ENCODE results near the gene SHMT2. TPM values are rescaled to one million over a fixed set of nuclear protein-coding genes. Genes with fewer than 3 reads are reported as not detected.

SHMT2 gene
- total RNA-seq, 1 donor from 2014 or later, result 197 TPM

DNA sequence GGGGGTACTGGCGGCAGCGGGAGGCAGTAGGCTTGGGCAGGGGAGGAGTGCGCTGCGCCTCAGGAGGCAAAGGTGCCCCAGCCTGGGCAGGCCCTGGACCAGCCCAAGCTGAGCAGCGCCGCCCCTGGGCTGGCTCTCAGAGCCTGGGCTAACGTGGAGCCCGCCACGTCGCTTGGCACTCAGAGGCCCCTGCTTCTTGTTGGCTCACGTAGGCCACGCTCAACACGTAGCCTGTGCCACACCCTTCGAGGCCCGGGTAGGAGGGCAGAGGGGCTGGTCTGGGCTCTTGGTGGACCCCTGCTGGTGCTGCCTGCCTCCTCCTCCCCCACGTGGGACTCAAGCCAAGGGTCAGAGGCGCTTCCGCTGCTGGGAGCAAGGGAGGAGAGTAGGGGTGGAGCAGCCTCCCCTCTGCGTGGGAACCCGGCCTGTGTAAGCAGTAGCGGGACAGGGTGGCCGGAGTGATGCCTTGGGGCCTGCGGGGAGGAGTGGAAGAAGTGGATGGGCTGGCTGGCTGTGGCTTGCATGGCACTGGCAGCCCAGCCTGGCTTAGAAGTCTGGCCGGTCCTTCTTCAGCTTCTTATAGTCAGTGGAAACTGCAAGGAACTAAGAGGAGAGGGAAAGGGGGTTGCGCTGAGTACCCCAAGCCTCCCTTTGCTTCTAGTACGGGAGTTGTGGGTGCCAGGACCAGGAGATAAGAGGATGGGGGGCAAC, 5.7 kb downstream of the SHMT2 start:
- TF ChIP-seq EZH2 (IDR thresholded peaks at IDR 0.05; ENCODE audit: insufficient read depth, low read length), result no peak
- TF ChIP-seq, protein P1, sequence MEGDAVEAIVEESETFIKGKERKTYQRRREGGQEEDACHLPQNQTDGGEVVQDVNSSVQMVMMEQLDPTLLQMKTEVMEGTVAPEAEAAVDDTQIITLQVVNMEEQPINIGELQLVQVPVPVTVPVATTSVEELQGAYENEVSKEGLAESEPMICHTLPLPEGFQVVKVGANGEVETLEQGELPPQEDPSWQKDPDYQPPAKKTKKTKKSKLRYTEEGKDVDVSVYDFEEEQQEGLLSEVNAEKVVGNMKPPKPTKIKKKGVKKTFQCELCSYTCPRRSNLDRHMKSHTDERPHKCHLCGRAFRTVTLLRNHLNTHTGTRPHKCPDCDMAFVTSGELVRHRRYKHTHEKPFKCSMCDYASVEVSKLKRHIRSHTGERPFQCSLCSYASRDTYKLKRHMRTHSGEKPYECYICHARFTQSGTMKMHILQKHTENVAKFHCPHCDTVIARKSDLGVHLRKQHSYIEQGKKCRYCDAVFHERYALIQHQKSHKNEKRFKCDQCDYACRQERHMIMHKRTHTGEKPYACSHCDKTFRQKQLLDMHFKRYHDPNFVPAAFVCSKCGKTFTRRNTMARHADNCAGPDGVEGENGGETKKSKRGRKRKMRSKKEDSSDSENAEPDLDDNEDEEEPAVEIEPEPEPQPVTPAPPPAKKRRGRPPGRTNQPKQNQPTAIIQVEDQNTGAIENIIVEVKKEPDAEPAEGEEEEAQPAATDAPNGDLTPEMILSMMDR (IDR thresholded peaks at IDR 0.05; ENCODE audit: insufficient read depth, low read depth, low read length), result no peak
- Histone ChIP-seq H3K79me2 (ENCODE audit: insufficient read depth, low read length) (peaks cover 31% of the 10 kb centered on the region), H3K4me2 (ENCODE audit: low read length) (peak overlapping the region; percentile 43), H3K4me3 (ENCODE audit: insufficient read depth, low read depth, low read length) (no peak overlapping the region), H3K27ac (ENCODE audit: low read depth, low read length) (no peak overlapping the region), H3K9ac (ENCODE audit: low read length) (no peak overlapping the region), H3K36me3 (ENCODE audit: insufficient read depth, low read length) (peaks cover 23% of the 10 kb centered on the region), H4K20me1 (ENCODE audit: insufficient read depth, low read length) (peaks cover 67% of the 10 kb centered on the region), H3K9me3 (ENCODE audit: insufficient read depth, low read depth, low read length) (no peaks in the 10 kb centered on the region), H3K4me1 (ENCODE audit: insufficient read depth, low read length) (peaks cover 33% of the 10 kb centered on the region), H2AFZ (ENCODE audit: low read depth, low read length) (no peak overlapping the region), H3K27me3 (ENCODE audit: insufficient read depth, low read length) (peaks cover 11% of the 10 kb centered on the region)
- H3K27ac Mint-ChIP-seq (ENCODE audit: unreplicated experiment), result peak overlapping the region; percentile 34
- peaks cover 47% of the 10 kb centered on the region for H3K4me1 Mint-ChIP-seq (ENCODE audit: low read depth, unreplicated experiment)
- H3K4me3 Mint-ChIP-seq (ENCODE audit: unreplicated experiment), result no peak overlapping the region
- H3K9me3 Mint-ChIP-seq (ENCODE audit: unreplicated experiment), result no peaks in the 10 kb centered on the region
- H3K36me3 Mint-ChIP-seq (ENCODE audit: low read depth, unreplicated experiment), result peaks cover 38% of the 10 kb centered on the region
- FAIRE-seq (no peak), DNase-seq (ENCODE audit: low read depth) (no peak)
- H3K27me3 Mint-ChIP-seq (ENCODE audit: low read depth, unreplicated experiment), result peaks cover 6% of the 10 kb centered on the region

DNA sequence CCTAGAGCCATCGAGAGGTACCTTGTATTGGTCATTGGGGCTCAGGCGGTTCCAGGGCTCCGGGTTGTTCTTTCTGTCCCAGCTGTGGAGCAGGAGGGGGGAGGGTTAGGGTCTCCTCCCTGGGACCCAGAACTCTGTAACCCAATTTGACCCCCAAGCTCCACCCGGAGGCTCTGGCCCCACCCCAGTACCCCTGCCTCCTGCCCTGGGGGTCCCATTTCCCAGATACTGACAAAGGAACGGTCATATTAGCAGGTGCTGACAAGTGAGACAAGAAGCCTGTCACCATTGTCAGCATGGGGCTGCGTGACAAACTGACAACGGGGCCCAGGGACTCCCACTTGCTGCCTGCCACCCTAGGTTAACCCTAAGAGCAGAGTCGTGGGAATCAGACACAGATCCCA, 6.2 kb downstream of the SHMT2 start:
- peak overlapping the region; percentile 34 for H3K27ac Mint-ChIP-seq (ENCODE audit: unreplicated experiment)
- no peak for DNase-seq (ENCODE audit: low read depth)
- peaks cover 35% of the 10 kb centered on the region for H3K36me3 Mint-ChIP-seq (ENCODE audit: low read depth, unreplicated experiment)

More for the DNA sequence above, 6.2 kb downstream of the SHMT2 start:
- no peak for FAIRE-seq
- no peaks in the 10 kb centered on the region for H3K9me3 ChIP-seq (ENCODE audit: insufficient read depth, low read depth, low read length)
- H2AFZ ChIP-seq (ENCODE audit: low read depth, low read length), result no peak overlapping the region
- TF ChIP-seq EZH2 (IDR thresholded peaks at IDR 0.05; ENCODE audit: insufficient read depth, low read length), result no peak
- TF ChIP-seq, protein P1 (IDR thresholded peaks at IDR 0.05; ENCODE audit: insufficient read depth, low read depth, low read length), result no peak
- H3K79me2 ChIP-seq (ENCODE audit: insufficient read depth, low read length), result peaks cover 25% of the 10 kb centered on the region
- H4K20me1 ChIP-seq (ENCODE audit: insufficient read depth, low read length), result peaks cover 63% of the 10 kb centered on the region
- no peaks in the 10 kb centered on the region for H3K9me3 Mint-ChIP-seq (ENCODE audit: unreplicated experiment)
- H3K27ac ChIP-seq (ENCODE audit: low read depth, low read length), result no peak overlapping the region
- H3K4me2 ChIP-seq (ENCODE audit: low read length), result peak overlapping the region; percentile 43
- H3K27me3 ChIP-seq (ENCODE audit: insufficient read depth, low read length), result peaks cover 15% of the 10 kb centered on the region
- H3K36me3 ChIP-seq (ENCODE audit: insufficient read depth, low read length), result peaks cover 23% of the 10 kb centered on the region
- no peak overlapping the region for H3K4me3 ChIP-seq (ENCODE audit: insufficient read depth, low read depth, low read length)
- no peak overlapping the region for H3K9ac ChIP-seq (ENCODE audit: low read length)
- H3K4me1 Mint-ChIP-seq (ENCODE audit: low read depth, unreplicated experiment), result peaks cover 47% of the 10 kb centered on the region
- H3K4me3 Mint-ChIP-seq (ENCODE audit: unreplicated experiment), result no peak overlapping the region
- H3K4me1 ChIP-seq (ENCODE audit: insufficient read depth, low read length), result peaks cover 33% of the 10 kb centered on the region
- H3K27me3 Mint-ChIP-seq (ENCODE audit: low read depth, unreplicated experiment), result peaks cover 11% of the 10 kb centered on the region
